Inflammatory macrophage treated with lipopolysaccharide for 1 hour (primary cell): ENCODE data around the gene NAP1L1.

ENCODE experiments used
- DNase-seq, 2 donors: peaks; one replicate each; pipeline ENCODE4 v3.0.0-alpha.2; 2020 to 2022

Gene NAP1L1

GRCh38 chr12:76083246-76083903, 1.1 kb downstream of the NAP1L1 start:
- no peak for DNase-seq

DNA sequence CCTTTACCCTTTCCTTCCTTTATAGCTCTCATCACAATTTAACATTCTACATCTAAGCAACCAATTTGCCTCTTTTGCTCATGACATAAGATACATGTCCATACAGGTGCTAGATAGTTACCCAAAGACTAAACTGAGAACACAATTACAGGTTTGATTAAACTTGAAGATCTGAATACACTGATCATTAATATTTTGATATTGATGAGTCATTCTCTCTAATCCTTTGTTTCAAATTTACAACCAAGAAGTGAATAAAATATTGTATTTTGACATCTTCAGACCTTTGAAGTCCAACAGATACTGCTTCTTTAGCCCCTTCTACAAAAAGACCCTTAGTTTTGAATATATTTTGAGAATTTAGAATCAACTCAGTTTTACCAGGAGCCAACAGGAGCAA, 2.6 kb downstream of the NAP1L1 start:
- DNase-seq = no peak

GRCh38 chr12:76080729-76081415, 3.6 kb downstream of the NAP1L1 start:
- DNase-seq = no peak

GRCh38 chr12:76080017-76080728, 4.3 kb downstream of the NAP1L1 start:
- no peak for DNase-seq

DNA sequence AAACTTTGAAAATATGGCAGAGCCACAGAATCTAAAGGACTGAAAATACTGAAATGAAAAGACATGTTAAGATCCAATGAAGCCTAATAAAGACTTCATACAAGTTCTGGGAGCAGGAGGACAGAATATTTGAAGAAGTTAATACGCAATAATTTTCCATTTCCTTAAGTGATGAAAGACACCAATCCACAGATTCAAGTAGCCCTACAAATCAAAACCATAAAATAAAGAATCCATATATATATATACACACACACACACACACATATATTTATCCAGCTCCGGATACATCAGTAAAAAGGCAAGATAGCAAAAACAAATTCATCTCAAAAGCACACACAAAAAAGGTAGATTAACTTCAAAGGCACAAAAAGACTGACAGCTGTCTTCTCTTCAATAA, 5.7 kb downstream of the NAP1L1 start:
- no peak for DNase-seq

DNA sequence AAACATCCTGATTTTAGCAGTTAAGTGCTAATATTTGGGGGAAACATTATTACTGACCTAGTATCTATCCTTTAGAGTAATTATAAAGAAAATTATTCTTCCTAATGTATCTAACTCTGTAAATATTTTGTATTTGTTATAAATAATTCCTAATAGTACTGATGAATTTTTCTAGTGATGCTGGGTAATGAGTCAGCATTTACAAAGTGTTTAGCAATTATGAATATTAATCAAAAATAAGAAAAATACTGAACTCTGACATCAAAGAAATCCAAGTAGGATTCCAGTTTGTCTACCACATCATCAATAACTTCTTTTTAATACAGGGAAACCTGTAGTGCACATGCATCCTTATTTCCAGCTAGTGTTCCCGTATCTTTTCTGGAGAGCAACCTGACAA, 9.0 kb downstream of the NAP1L1 start:
- DNase-seq = no peak

DNA sequence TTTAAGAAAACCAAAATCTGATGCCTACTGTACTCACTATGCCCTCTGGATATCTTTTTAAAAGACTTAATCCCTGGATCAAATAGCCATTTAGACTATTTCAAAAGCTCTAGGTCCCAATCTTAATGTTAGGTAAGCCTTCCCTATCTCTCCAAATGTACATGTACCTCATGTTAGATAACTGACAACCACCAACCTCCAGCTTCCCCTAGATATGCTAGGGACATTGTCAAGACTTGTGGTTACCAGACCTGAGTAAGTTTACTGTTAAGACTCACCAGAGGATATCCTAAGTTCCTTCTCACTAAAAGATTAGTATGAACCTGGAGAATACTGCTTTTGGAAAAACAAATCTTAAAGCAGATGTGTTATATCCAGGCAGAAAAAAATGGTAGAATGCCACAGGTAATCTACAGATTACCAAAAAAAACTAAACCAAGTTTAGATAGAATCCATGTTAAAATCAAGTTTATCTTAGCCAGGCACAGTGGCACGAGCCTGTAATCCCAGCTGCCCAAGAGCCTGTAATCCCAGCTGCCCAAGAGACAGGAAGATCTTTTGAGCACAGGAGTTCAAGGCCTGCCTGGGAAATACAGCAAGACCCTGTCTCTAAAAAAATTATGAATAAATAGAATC, 9.7 kb downstream of the NAP1L1 start:
- DNase-seq = no peak

GRCh38 chr12:76073561-76073960, 10.9 kb downstream of the NAP1L1 start:
- no peak for DNase-seq

DNA sequence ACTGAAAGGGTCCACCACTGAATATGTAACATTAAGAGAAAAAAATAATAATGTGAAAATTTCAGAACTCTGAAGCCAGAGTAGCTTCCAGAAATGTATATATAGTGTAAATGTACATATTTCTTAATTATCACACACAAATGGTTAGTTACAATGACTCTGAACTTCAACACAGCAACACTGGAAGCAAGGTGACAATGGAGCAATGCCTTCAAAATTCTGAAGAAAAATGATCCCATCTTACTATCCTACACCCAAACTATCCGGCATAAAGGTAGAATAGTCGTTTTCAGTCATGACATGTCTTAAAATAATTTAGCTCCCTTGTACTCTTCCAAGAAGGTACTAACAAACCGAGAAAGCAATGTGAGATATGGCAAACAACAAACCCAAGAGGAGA, 11.9 kb downstream of the NAP1L1 start:
- no peak for DNase-seq

DNA sequence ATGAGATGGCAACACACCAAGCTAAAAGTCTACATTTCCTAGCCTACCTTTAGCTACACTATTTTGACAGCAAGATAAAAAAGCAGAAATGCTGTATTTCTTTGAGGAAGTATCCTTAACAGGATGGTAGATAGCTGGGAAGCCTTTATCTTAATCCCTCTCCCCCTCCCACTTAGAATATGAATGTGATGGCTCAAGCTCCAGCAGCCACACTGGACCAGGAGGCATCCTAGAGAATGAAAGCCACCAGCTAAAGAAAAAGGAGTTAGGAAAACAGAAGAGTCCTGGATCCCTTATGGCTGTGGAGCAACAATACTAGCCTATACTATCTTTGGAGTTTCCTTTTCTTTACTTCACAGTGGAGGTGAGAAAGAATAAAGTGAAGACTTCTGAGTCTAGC, 15.1 kb downstream of the NAP1L1 start:
- no peak for DNase-seq

- no peak for DNase-seq
Measured at GRCh38 chr12:76065917-76066316, 18.6 kb downstream of the NAP1L1 start.

GRCh38 chr12:76064904-76065303, 19.6 kb downstream of the NAP1L1 start:
- DNase-seq = no peak

DNA sequence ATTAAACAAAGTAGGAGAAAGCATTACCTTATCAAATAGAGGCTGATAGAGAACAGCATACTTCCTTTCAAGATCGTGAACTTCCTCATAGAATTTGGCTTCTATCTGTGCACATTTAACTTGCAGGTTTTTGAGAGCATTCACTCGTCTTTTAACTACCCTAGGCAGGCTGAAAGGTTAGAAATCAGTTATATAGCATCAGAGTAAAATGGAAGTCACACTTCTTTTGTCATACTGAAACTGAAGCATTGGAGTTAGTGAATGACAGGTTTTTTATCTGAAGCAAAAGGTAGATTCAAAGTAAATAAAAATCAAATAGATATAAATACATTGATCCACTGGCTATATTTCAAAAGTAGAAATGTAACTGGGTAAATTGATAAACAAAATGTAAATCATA, 24.4 kb downstream of the NAP1L1 start:
- no peak for DNase-seq

DNA sequence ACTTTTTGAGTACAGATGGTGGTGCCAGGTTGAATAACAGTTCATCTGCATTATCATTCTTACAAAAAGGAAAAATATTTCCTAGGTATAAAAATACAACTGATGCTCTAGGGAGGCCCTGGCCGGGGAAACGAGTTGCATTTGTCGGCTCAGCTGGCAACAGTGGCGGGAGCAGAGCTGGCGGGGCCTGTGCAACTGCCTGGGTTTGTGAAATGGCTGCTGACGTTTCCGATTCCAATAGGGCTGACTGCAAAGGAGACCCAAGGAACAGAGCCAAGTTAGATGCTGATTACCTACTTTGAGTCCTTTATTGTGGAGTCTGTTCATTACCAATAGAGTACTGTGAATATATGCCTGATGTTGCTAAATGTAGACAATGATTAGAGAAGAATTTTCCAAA, 27.2 kb downstream of the NAP1L1 start:
- no peak for DNase-seq

- no peak for DNase-seq
Measured at GRCh38 chr12:76055393-76055792, 29.1 kb downstream of the NAP1L1 start.

DNA sequence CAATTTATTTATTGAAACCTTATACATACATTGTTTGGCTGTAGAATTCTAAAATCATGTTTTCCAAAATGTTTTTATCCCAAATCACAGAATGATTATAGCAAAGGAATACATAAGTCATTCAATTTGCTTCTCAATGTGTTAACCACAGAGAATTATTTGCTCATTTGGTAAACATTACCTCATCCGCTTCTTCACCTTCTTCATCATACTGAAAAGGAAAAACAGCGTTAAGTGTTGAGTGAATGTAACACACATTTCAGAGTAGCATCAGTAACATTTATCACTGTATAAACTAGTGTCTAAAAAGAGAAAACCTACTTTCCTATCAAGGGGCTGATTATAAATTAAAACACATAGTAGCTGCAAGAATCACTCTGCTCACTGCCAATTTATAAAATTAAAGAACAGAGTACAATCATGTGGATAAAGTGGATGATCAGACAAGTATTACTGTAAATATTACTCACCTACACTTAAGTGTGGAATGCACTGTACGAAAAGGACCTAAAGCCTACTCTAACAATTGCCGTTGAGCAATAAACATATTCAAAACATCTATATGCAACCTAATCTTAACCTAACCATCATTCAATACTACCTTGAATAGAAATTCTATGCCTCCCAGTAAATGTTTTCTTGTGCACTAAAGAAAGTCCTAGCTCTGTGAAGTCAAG, 34.8 kb downstream of the NAP1L1 start:
- no peak for DNase-seq

- DNase-seq = no peak
Measured at GRCh38 chr12:76047742-76048141, 36.7 kb downstream of the NAP1L1 start.

GRCh38 chr12:76047060-76047459, 37.4 kb downstream of the NAP1L1 start:
- DNase-seq = no peak

DNA sequence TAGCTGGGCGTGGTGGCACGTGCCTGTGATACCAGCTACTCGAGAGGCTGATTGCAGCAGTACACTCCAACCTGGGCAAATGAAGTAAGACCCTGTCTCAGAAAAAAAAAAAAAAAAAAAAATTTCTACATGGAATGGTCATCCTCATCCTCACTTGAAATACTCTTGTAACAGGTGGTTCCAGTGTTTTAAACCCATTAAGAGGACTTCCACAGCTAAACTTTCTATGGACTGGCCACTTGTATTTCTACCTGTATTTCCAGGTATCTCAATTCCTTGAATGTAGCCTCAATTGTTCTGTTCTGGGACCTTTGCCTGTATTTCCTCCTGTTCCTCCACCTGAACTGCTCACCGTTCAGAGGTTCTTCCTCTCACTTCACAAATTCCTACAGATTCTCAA, 41.1 kb downstream of the NAP1L1 start:
- no peak for DNase-seq

DNA sequence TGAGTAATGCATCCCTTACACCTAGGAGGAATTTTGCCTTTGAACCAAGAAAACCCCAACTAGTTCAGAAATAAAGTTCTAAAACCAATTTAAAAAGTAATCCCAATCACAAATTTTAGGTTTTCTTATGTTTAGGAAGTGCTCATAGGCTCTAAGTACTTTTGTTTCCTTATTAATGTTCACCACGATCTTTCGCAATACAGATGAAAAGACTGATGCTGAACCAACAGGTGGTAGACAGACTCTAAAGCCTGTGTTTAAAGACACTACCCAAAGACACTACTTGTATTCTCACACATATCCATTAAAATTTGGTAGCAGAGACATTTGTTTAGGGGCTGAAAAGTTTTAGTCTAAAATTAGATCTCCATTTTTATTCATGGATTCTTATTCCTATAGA, 42.3 kb downstream of the NAP1L1 start:
- no peak for DNase-seq

DNA sequence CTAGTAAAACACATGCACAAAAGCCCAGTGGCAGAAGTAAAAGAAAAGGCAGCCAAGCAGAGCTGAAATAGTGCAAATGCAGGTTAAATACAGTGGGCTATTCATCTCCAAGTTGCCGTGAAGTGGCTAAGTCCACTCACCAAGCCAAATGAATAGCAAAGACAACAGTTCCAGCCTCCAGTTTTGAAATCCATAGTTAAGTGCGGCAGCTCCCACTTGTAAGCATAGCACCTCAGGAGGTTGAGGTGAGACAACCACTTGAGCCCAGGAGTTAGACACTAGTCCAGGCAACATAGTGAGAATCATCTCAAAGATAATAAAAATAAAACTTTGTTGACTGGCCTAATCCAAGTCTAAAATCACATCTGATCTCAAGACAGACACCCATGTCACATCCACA, 43.1 kb downstream of the NAP1L1 start:
- DNase-seq = no peak

DNA sequence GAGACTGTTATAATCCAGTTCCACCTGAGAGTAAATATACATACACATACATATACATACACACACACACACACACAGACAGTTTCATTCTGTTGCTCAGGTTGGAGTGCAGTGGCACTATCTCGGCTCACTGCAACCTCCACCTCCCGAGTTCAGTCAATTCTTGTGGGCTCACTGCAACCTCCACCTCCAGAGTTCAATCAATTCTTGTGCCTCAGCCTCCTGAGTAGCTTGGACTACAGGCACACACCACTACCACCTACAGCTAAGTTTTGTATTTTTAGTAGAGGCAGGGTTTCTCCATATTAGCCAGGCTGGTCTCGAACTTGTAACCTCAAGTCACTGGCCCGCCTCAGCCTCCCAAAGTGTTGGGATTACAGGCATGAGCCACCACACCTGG, 44.0 kb downstream of the NAP1L1 start:
- no peak for DNase-seq

GRCh38 chr12:76038176-76038575, 46.3 kb downstream of the NAP1L1 start:
- DNase-seq = no peak
